ENCODE data around the gene GSG1L. TPM values are rescaled to one million over a fixed set of nuclear protein-coding genes. Genes with fewer than 3 reads are reported as not detected.
A peak's percentile ranks its signal among the peaks of the same experiment; 100 is the strongest.

The GSG1L gene
- total RNA-seq, 8 experiments from 2014 or later = 0.25 to 1.5 (median 0.74) TPM

- peak in 4 of 8 experiments; percentile 46 to 74 (median 64) for ATAC-seq (replicated peaks in 6 of 8)
- Histone ChIP-seq H3K27ac (no peak overlapping the region), H3K4me3 (no peak overlapping the region), H3K4me1 (replicated peaks in 1 of 2) (no peaks in the 10 kb centered on the region)
- in situ Hi-C loops (cut with MboI; ENCODE audit: low pct_unique_long_range_greater_than_20kb in 2 of 9, low sequenced_read_pairs in 9 of 9, unreplicated experiment in 9 of 9) = loop anchor here in 1 of 9 experiments (25.0 kb wide), 1 partner anchor 266 kb away; the partner anchor contains the start of gene GSG1L
- WGBS, 10 experiments = 16 to 100% (median 38%) methylated on average over 2 to 8 of the region's 11 CpGs; no CpG with 5 or more reads in 4 of the 10 experiments
Measured at GRCh38 chr16:27795992-27796614, 267.4 kb downstream of the GSG1L start.

DNA sequence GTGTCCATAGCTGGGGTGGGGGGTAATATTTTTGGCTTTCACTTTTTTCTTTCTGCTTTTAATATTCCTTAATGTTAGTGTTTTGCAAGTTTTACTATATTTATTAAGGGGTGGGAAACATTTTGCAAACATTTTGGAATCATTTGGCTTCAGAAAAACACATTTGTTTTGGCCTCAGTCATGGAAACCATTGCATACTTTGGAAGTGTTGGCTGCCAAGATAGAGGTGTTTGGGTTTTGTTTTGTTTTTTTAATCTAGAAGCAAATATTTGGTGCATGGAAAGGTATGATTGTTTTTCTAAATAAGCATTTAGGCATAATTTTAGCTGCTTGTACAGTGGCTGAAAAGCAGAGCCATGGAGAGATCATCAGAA is 270.3 kb downstream of the GSG1L start:
- no peak for ATAC-seq (replicated peaks in 6 of 8)
- no peaks in the 10 kb centered on the region for H3K4me1 ChIP-seq (replicated peaks in 1 of 2)
- in situ Hi-C loops (cut with MboI; ENCODE audit: low pct_unique_long_range_greater_than_20kb in 2 of 9, low sequenced_read_pairs in 9 of 9, unreplicated experiment in 9 of 9) = loop anchor here in 1 of 9 experiments (25.0 kb wide), 1 partner anchor 269 kb away; the partner anchor contains the start of gene GSG1L
- H3K27ac ChIP-seq = no peak overlapping the region
- H3K4me3 ChIP-seq = no peak overlapping the region

GRCh38 chr16:27792486-27793248 is 270.8 kb downstream of the GSG1L start:
- no peak for ATAC-seq (replicated peaks in 6 of 8)
- Histone ChIP-seq H3K27ac (no peak overlapping the region), H3K4me3 (no peak overlapping the region), H3K4me1 (replicated peaks in 1 of 2) (no peaks in the 10 kb centered on the region)
- in situ Hi-C loops (cut with MboI; ENCODE audit: low pct_unique_long_range_greater_than_20kb in 2 of 9, low sequenced_read_pairs in 9 of 9, unreplicated experiment in 9 of 9) = loop anchor here in 1 of 9 experiments (25.0 kb wide), 1 partner anchor 270 kb away; the partner anchor contains the start of gene GSG1L
- 10 to 80% (median 67%) methylated on average over 1 to 4 of the region's 7 CpGs; no CpG with 5 or more reads in 5 of the 10 experiments for WGBS, 10 experiments

GRCh38 chr16:27791404-27791719 is 272.2 kb downstream of the GSG1L start:
- Histone ChIP-seq H3K4me3 (no peak overlapping the region), H3K4me1 (replicated peaks in 1 of 2) (no peaks in the 10 kb centered on the region), H3K27ac (no peak overlapping the region)
- in situ Hi-C loops (cut with MboI; ENCODE audit: low pct_unique_long_range_greater_than_20kb in 2 of 9, low sequenced_read_pairs in 9 of 9, unreplicated experiment in 9 of 9) = loop anchor here in 1 of 9 experiments (25.0 kb wide), 1 partner anchor 271 kb away; the partner anchor contains the start of gene GSG1L
- WGBS, 10 experiments = no CpG with 5 or more reads among the region's 6 CpGs
- no peak for ATAC-seq (replicated peaks in 6 of 8)

DNA sequence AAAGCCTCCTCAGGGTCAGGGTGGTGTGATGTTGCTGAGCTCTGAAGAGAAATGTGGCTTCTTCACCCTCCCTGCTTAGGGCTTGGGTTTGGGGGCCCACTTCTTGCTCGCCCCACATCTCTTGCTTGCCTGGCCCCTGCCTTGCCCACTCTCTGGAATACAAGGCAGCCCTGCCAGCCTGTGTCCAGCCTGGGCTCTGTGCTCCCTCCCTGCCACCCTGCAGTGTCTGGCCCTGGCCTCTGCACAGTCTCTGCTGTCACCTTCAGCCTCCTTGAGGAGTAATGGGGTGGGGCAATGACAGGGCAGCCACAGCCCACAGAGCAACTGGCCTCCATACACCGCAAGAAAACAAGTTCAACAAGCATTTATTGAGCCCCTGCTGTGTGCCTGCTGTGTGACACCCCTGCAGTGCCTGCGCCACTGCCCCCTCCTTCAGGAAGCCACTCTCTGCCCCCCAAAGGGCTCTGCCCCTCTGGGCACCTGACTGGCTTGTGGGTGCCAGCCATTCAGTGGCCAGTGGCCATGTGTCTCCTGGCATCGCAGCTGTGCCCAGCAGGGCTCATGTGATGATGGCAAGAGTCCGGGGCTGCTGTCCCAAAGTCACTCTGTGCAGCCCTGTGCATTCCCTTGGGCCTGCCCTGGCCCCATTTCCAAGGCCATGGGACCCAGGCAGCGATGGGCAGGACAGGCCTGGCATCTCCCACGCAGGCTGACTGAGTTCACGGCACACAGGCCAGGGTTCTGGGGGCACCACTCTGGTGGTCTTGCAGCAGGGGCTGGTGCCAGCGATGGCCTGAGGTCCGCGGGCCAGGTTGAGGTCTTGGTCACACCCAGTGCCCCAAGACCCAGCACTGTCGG is 272.7 kb downstream of the GSG1L start:
- no peaks in the 10 kb centered on the region for H3K4me1 ChIP-seq (replicated peaks in 1 of 2)
- WGBS, 10 experiments = 0 to 92% (median 67%) methylated on average over 1 to 5 of the region's 12 CpGs; no CpG with 5 or more reads in 7 of the 10 experiments
- no peak overlapping the region for H3K27ac ChIP-seq
- H3K4me3 ChIP-seq = no peak overlapping the region
- no peak for ATAC-seq (replicated peaks in 6 of 8)
- in situ Hi-C loops (cut with MboI; ENCODE audit: low pct_unique_long_range_greater_than_20kb in 2 of 9, low sequenced_read_pairs in 9 of 9, unreplicated experiment in 9 of 9) = loop anchor here in 1 of 9 experiments (25.0 kb wide), 1 partner anchor 272 kb away; the partner anchor contains the start of gene GSG1L

- Histone ChIP-seq H3K27ac (no peak overlapping the region), H3K4me1 (replicated peaks in 1 of 2) (no peaks in the 10 kb centered on the region), H3K4me3 (no peak overlapping the region)
- no peak for ATAC-seq (replicated peaks in 6 of 8)
- 1 to 81% (median 45%) methylated on average over 1 to 2 of the region's 2 CpGs for WGBS, 10 experiments
- in situ Hi-C loops (cut with MboI; ENCODE audit: low pct_unique_long_range_greater_than_20kb in 2 of 9, low sequenced_read_pairs in 9 of 9, unreplicated experiment in 9 of 9) = loop anchor here in 1 of 9 experiments (25.0 kb wide), 1 partner anchor 273 kb away; the partner anchor contains the start of gene GSG1L
Measured at GRCh38 chr16:27789595-27790241, 273.8 kb downstream of the GSG1L start.

- H3K4me3 ChIP-seq = no peak overlapping the region
- in situ Hi-C loops (cut with MboI; ENCODE audit: low pct_unique_long_range_greater_than_20kb in 2 of 9, low sequenced_read_pairs in 9 of 9, unreplicated experiment in 9 of 9) = loop anchor here in 1 of 9 experiments (25.0 kb wide), 1 partner anchor 273 kb away; the partner anchor contains the start of gene GSG1L
Measured at GRCh38 chr16:27789150-27789549, 274.4 kb downstream of the GSG1L start.

GRCh38 chr16:27787665-27788064 is 275.8 kb downstream of the GSG1L start:
- Histone ChIP-seq H3K27ac (no peak overlapping the region), H3K4me3 (no peak overlapping the region), H3K4me1 (replicated peaks in 1 of 2) (no peaks in the 10 kb centered on the region)
- in situ Hi-C loops (cut with MboI; ENCODE audit: low pct_unique_long_range_greater_than_20kb in 2 of 9, low sequenced_read_pairs in 9 of 9, unreplicated experiment in 9 of 9) = loop anchor here in 1 of 9 experiments (25.0 kb wide), 1 partner anchor 275 kb away; the partner anchor contains the start of gene GSG1L
- ATAC-seq (replicated peaks in 6 of 8) = peak in 1 of 8 experiments; percentile 66
- 40 to 96% (median 90%) methylated on average over 1 to 6 of the region's 6 CpGs; no CpG with 5 or more reads in 1 of the 10 experiments for WGBS, 10 experiments

More at GRCh38 chr16:27789150-27789549, 274.4 kb downstream of the GSG1L start:
- 39 to 100% (median 71%) methylated on average over 1 of the region's 1 CpG for WGBS, 10 experiments
- Histone ChIP-seq H3K4me1 (replicated peaks in 1 of 2) (no peaks in the 10 kb centered on the region), H3K27ac (no peak overlapping the region)
- no peak for ATAC-seq (replicated peaks in 6 of 8)

- ATAC-seq (replicated peaks in 6 of 8) = peak in 1 of 8 experiments; percentile 13
- in situ Hi-C loops (cut with MboI; ENCODE audit: low pct_unique_long_range_greater_than_20kb in 2 of 9, low sequenced_read_pairs in 9 of 9, unreplicated experiment in 9 of 9) = loop anchor here in 1 of 9 experiments (25.0 kb wide), 1 partner anchor 275 kb away; the partner anchor contains the start of gene GSG1L
- H3K4me1 ChIP-seq (replicated peaks in 1 of 2) = no peaks in the 10 kb centered on the region
- H3K27ac ChIP-seq = no peak overlapping the region
- 52 to 90% (median 78%) methylated on average over 3 to 10 of the region's 19 CpGs for WGBS, 10 experiments
- no peak overlapping the region for H3K4me3 ChIP-seq
Measured at GRCh38 chr16:27786923-27787625, 276.4 kb downstream of the GSG1L start.

DNA sequence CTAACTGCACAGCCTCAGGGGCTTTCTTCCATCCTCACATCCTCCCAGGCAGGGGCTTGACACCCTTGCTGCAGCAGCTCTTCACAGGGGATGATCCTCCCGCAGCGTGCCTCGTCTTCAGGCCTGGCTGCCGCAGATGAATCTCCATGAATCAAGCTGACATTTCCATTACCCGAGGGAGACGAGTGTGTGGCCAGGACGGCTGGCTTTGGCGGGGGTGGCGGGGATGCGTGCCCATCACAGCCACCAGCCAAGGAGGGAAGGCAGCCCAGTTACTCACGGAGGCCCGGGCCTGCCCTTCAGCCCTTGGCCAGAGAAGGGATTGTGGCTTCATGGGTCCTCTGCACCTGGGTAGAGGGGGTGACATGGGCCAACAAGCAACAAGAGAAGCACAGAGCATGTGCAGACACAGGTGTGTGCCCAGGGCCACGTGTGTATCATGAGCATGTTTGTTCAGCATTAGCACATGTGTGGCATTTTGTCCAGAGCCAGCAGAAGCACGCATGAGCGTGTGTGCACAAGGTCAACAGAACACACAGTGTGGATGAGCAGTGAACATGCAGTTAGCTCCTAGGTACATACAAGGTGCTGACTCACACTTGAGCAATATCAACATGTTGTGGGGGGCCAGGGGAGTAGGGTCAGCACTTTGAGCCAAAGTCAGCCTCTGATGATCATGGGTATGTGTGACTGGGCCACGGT is 277.1 kb downstream of the GSG1L start:
- ATAC-seq (replicated peaks in 6 of 8) = peak in 5 of 8 experiments; percentile 52 to 60 (median 54)
- 28 to 88% (median 69%) methylated on average over 1 to 8 of the region's 16 CpGs; no CpG with 5 or more reads in 4 of the 10 experiments for WGBS, 10 experiments
- in situ Hi-C loops (cut with MboI; ENCODE audit: low pct_unique_long_range_greater_than_20kb in 2 of 9, low sequenced_read_pairs in 9 of 9, unreplicated experiment in 9 of 9) = loop anchor here in 1 of 9 experiments (25.0 kb wide), 1 partner anchor 276 kb away; the partner anchor contains the start of gene GSG1L

GRCh38 chr16:27785307-27785678 is 278.2 kb downstream of the GSG1L start:
- ATAC-seq (replicated peaks in 6 of 8) = no peak
- Histone ChIP-seq H3K4me1 (replicated peaks in 1 of 2) (peaks cover 10 to 11% of the 10 kb centered on the region in 2 donors), H3K4me3 (no peak overlapping the region), H3K27ac (no peak overlapping the region)
- 100% methylated on average over 1 of the region's 7 CpGs; no CpG with 5 or more reads in 9 of the 10 experiments for WGBS, 10 experiments
- in situ Hi-C loops (cut with MboI; ENCODE audit: low pct_unique_long_range_greater_than_20kb in 2 of 9, low sequenced_read_pairs in 9 of 9, unreplicated experiment in 9 of 9) = loop anchor here in 1 of 9 experiments (25.0 kb wide), 1 partner anchor 277 kb away; the partner anchor contains the start of gene GSG1L

More for the DNA sequence above, 277.1 kb downstream of the GSG1L start:
- no peaks in the 10 kb centered on the region for H3K4me1 ChIP-seq (replicated peaks in 1 of 2)
- no peak overlapping the region for H3K27ac ChIP-seq
- no peak overlapping the region for H3K4me3 ChIP-seq
